HG02763 (cell line): Measurements from ENCODE around the gene RAET1E.
"Not testable (repeated sequence)": the region's sequence is repeated elsewhere in the genome, so short reads cannot be mapped to it uniquely, and the experiment has no call there.

Source experiments
- ATAC-seq: cut with Tn5 transposase; IDR thresholded peaks from one replicate; pipeline ENCODE4 v1.9.1; 2021; ENCODE audit warnings: mild to moderate bottlenecking, moderate library complexity; ENCODE audit not compliant: unreplicated experiment

Gene RAET1E

DNA sequence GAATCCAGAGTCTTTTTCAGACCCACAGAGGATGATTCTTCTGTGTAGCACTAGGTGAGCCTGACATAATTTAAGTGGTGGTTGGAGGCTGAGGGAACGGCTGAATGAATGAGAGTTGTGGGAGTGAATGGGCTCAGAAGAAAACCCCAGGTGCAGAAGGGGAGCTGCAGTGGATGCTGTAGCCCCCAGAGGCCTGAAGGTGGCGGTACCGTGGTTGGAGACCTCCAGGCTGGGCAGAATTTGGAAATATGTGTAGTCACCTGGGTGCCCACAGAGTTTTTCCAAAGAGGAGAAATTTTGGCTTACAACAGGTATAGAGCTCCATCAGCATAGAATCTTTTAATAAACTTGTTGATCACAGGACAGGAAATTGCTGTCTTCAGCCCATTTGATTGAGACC is 31.5 kb upstream of the RAET1E start:
- ATAC-seq = no peak

DNA sequence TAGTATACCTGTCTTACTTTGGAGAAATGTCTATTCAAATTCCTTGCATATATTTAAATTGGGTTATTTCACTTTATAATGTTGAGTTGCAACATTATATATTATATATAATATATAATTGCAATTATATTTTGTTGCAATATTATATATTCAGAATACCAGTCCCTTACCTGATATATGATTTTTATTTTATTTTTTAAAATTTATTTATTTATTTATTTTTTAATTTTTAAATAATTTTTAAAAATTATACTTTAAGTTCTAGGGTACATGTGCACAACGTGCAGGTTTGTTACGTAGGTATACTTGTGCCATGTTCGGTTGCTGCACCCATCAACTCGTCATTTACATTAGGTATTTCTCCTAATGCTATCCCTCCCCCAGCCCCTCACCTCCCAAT is 29.1 kb upstream of the RAET1E start:
- ATAC-seq = not testable (repeated sequence)

DNA sequence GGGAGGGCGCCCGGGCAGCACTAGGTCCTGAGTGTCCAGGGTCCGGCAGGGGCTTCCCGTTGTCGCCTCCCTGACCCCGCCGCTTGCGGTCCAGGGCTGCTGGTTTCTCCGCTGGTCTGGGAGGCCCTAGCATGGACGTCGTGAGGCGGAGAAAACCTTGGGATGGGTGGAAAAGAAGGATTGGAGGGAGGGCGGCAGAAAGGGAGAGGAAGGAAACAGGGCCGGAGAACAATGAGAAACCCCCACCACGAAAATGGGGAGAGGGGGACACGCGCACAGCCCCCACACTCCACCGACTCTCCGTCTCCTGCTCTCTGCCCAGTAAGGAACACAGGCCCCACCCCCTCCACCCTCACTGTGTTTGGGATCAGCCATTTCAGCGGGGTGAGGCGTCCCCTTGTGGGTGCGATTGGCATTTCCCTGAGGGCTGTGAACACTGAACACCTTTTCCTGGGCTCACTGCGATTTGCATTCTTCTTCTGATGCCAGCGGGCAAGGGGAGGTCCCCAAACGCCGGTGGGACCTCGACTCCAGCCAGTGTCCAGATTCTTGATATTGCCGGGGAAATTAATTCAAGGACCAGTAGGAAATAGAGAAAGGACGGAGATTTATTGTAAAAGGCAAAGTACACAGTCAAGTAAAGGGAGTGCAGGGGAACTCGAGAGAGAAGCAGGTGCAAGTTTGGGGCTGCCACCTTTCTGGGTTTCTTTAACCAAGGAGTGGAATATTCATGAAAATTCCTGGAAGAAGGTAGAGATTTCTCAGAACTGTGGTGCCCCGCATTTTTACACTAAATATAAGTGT is 28.3 kb upstream of the RAET1E start:
- no peak for ATAC-seq

DNA sequence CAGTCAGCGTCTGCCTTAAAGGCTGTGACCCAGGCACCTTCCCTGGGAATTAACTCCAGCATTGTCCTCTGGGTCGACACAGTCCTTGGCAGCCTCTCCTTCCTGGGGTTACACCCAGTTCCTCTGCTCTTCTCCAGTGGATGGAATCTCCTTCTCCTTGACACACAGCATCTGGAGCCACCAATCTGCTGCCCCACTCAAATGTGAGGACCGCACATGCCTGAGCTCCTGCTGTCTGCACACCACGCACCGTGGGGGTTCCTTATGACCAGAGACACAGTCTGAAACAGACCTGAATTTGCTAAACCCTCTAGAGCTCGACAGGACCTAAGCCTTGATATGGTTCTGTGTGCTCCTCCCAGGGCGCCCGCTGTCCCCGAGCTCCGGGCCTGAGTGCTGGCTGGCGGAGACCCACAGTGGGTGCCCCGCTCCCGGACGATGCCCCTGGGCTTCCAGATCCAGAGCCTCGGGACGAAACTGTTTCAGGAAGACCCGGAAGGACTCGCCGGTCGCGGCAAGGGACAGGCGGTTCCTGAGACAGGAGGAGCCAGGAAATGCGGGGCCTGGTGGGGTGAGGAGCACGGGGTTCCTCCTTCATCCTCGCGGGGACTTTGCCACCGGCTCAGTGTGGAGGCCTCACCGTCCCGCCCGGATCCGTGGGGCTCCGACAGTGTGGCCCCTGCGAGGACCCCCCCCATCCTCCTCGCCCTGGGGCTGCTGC is 27.5 kb upstream of the RAET1E start:
- no peak for ATAC-seq

DNA sequence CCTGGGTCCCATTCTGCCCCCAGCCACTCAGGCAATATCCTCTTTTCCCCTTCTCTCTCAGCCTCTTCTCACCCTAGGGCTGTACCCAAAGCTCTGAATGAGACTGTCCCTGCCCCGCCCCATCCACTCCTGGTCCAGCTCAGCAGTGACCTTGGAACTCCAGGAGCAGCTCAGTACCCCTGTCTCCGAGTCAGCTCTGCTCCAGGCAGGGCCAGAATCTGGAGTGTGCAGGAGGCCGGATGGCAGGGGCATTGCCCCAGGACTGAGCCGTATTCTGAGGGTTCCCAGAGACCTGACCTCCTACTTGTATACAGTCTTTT is 27.0 kb upstream of the RAET1E start:
- no peak for ATAC-seq

DNA sequence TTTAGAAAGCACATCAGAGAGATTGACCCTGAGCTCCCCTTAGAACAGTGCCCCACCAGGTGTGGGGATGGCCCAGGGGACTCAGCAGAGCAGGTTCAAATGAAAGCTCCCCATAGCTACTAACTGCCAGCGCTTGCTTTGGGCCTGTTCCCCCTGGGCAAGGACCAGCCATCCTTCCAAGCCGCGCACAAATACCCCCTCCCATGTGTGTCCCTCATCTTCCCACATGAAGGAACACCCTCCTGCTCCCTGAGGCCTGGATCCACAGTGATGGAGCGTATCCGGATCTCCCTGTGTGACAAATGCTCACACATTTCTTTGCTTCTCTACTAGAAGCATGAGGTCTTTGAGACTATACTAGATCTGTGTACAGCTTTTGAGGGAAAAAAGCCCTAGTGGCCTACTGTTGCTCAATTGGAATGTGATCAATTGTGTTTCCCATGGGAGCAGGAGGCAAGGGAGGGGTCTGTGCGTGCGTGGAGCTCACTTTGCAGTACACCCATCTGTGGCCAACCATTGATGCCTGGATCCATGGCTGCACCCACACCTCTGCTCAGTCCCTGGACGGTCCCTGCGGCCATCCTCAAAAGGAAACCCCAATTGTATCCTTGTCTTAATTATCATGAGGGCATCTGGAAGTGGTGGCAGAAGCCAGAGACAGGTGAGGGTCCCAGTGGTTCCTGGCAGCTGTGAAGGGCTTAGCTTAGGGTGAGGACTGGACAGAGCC is 26.5 kb upstream of the RAET1E start:
- no peak for ATAC-seq

DNA sequence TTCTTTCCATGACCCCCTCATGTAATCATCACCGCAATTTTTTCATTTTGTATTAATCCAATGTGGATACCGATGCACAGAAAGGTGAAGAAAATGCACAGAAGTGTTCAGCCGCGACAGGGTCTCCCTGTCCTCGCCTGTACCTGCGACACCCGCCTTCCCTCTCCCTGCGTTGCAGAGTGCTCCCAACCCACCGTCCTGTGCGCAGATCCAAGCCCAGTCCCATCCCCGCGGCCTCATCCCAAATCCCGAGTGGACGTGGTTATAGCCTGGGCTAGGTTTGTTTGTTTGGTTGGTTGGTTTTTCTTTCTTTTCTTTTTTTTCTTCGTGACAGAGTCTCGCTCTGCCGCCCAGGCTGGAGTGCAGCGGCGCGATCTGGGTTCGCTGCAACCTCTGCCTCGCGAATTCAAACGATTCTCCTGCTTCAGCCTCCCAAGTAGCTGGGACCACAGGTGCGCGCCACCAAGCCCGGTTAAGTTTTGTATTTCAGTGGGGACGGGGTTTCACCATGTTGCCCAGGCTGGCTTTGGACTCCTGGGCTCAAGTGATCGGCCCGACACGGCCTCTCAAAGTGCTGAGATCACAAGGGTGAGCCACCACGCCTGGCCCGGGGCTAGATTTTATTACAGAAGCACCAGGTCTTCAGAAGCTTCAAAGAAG is 25.5 kb upstream of the RAET1E start:
- no peak for ATAC-seq

DNA sequence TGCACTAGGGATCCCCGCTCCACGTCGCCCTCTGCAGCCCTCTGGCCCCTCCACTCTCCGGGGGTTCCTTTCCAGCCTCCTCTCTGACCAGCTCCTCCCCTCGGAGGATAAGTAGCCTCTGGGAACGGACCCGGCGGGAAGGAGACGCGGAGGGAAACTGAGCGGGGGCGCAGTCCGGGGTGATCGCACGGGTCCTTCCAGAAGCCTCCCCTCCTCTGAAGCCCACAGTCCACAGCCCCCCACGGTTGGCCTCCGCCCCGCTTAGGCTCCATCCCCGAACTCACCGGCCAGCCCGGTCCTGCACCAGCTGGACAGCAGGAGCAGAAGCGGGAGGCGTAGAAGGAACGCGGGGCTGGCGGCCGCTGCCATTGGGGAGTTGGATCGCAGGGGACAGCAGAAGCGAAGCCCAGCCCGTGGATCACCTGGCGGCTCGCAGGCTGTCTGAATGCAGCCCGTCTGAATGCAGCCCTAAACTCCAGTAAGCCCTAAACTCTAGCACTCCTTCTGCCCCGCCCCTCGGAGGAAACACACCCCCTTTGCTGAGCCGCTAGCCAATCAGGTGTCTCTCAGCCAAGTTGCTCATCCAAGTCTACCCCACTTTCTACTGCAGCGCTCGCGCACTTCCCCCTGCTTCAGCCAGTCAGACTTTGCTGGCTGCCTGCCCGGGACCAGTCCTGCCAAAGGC is 24.9 kb upstream of the RAET1E start, which contains the start of gene RAET1G:
TSS of gene RAET1G (minus strand) at position 480 of the 685 bp plus-strand sequence. CDS start at position 369, 111 bp downstream.
- no peak for ATAC-seq

DNA sequence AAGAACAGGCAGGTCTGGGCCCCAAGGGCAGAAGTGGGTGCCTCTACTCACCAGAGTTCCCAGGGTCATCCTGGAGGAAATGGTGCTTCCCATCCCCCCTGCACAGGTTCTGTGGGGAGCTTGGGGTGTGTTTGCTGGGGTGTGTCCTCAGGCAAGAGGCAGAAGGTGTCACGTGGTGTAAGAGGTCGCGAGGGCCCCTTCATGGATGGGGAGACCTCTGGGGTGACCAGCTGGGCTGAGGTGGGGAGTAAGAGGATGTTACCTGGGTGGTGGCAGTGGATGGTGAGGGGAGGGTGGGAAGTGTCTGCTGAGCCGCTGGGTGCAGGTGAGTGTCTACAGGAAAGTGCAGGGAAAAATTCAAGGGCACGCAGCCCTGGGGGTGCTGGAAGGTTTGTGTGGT is 24.2 kb upstream of the RAET1E start:
- ATAC-seq = not testable (repeated sequence)

DNA sequence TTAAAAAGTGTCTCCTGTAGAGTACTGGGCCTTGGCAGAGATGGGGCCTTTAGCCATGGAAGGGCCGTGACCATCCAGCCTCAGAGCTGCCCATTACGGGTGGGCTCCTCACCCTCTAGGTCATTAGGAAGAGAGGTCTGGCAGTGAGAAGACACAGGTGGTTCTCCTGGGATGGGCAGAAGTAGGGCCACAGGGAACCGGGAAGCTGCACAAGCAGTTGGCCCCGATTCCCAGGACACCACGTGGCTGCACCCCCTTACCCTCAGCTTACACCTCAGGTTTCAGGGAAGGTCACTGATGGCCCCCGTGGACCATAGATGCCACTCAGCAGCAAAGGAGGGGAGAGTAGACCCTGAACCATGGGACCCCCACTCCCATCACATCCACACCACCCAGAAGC is 23.4 kb upstream of the RAET1E start:
- ATAC-seq = no peak

DNA sequence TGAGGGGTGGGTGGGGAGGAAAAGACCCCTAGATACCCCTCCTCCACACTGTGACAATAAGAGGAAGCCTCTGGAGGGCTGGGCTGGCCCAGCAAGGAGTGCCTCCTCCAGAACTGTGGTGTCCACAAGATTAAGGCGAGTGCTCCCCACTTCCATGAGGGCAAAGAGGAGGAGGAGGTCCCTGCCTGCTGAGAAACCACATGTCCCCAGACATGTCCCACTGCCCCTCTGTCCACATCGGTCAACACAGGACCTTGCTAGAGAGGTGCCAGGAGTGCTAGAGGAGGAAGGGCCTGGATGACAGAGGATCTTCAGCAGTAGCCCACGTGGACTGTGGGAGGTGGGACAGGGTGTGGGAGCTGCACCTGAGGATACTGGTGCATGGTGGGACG is 21.9 kb upstream of the RAET1E start:
- ATAC-seq = no peak

DNA sequence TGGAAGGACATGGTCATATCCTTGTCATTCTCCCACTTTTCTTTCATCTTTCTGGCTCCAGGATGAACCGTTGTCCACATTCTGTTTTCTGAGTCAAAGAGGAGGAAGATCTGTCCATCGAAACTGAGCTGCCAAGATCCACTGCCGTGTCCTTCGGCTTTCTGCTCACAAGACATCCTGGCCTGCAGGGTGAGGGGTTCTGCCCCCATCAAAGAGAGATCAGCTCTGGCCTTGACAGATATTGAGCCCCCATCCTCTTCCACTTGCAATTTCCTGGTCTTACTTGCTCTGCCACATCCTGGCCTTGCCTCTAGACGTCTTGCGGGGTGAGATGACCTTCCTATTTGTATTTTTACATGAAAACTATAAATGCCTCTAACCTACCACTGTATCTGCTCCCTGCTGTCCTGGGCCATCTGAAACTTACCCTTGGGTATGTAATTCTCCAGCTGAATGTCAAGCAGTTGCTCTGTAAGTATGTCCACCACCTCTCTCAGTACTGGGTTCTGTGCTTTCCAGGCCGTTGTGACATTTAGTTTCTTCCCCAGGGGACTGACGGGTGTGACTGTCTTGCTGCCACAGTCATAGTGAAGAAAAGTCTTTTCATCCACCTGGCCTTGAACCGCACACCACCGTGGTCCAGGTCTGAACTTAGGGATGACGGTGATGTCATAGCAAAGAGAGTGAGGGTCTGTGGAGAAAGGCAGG is 21.4 kb upstream of the RAET1E start:
- not testable (repeated sequence) for ATAC-seq

DNA sequence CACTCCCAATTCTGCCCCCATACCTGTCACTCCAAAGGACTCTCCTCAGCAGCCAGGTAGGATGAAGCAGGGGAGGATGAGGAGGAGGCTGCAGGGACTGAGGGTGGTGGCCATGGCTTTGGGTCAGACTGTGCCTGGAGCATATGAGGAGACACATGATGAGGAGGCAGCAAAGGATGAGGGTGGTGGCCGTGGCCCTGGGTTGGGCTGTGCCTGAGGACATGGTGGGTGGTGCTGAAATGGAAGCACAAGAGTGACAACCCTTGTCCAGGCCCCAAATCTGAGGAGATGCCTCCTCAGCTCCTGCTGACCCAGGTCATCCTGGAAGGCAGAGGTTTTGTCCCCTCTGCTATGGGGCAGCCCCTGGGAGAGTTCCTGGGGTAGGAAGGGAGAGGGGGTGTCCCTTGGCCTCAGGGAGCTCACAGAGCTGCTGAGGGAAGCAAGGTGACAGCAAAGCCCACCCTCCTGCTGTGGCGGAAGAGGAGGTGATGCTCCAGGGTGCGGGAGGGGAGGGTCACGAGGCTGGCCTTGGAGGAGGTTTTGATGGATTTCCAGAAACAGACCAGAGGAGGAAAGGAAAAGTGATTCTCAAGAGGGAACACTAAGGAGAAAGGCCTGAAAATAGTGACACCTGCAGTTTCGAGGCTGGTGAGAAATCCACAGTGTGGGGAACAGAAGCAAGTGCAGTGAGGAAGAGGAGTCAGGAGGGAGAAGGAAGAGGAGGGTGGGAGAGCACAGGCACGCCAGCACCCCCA is 20.4 kb upstream of the RAET1E start:
- ATAC-seq = no peak

DNA sequence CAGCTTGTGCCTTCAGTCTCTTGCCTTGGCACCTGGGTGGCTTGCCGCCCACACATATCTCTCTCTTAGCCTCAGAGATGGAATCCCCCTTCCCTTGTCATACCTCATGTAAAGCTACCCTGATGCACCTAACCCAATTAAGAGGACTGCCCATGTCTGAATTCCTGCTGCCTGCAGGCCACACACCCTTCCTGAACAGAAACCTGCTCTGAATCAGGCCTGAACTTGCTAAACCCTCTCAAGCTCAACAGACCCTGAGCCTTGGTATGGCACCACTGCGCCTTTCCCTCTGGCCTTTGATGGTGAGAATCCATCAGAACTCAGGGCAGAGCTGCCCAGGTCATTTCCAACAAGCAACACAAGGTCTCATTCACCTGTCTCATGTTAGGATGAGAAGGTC is 19.8 kb upstream of the RAET1E start:
- ATAC-seq = no peak

DNA sequence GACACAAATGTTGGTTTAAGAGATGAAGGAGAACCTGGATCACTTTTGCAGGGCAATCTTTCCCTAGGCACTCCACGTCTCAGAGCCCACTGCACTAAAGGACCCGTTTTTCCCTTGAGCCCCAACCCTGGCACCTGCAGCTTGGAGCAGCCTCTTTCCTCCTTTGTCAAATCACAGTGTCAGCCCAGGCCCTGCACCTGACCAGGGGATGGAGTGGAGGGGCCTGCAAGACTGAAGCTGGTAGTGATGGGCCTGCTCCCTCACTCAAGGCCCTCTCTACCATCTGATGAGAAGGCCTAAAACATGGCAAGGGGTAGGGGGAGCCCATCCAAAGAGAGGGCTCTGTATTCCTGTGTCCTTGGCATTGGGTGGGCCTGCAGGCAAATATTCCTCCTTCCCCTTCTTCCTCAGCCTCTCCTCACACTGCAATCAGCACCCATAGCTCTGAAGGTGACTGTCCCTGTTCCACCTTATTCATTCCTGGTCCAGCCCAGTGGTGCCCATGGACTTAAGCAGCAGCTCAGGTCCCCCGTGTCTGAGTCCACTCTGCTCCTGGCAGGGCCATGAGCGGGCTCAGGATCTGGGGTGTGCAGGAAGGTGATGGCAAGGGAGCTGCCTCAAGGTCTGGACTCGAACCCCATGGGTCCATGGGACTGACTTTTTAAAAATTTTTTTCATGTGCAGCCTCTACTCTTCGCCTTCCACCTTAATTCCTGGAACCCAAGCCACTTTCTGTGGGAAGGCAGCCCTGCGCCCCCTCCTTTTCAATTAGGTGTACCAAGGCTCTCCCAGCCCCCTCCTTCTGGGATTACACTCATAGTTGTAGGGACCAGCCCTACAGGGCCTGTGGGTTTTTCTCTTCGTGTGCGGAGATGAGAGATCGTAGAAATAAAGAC is 18.3 kb upstream of the RAET1E start:
- ATAC-seq = no peak

DNA sequence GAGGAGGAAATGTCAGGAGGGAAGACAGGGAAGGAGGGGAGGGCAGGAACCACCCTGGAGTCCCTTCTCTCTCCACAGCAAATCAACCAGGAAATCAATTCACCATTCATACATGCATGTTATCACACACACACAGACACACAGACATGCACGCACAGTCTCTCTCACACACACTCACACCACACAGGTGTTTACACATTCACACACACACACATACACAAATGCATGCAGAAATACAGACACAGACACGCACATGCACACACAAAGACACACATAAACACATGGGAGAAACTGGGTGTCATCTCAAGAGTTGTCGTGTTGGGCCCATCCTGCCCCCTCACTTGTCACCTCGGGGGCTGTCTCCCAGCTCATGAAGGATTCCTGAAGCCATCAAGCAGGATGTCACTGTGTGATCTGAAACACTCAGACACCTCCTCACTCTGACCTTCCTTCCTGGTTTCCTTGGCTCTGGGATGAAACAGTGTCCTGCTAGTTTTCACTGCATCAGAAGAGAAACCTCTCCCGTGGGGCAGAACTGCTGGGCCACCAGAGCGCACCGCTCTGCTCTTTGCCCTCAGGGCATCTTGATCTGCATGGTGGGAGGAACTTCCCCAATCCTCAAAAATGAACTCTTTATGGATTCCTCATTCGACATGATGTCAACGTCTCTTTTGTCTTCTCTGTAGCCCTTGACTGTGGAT is 15.8 kb upstream of the RAET1E start:
- no peak for ATAC-seq

DNA sequence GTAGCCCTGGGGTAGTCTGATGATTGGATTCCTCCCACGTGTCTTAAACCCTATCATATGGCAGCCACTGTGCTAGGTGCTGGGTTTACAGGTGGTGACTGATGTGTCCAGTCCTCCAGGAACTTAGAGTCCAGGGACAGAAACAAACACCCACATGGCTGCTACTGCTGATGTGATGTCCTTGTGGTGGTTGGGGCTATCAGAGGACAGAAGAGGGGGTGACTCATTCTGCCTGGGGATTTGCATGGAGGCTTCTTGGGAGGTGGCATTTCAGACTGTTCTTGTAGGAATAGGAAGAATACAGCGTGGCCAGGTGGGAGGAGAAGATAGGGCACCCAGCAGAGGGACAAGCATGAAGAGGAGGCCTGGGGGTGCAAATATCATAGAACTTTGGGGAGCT is 15.2 kb upstream of the RAET1E start:
- no peak for ATAC-seq

DNA sequence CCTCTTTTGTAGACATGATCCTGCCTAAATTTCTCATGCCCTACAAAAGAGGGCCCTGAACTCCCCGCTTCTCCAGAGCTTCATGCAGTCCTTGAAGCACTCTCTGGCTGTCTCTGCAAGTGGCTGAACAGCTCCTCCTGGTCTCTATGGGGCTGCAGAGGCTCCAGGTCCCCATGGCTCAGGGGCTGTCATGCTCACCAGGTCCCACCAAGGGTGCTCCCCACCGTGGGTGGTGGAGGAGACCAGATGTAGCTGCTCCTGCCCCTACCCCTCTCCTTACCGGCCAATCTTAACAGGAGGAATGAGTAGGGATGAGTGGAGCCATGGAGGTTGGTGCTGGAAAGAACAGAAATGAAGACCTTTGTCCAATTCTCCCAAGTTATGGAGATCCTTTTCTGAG is 14.8 kb upstream of the RAET1E start:
- not testable (repeated sequence) for ATAC-seq
